NCI-H2196 (cell line): ENCODE measurements around the gene CLDN1.
"Not testable (repeated sequence)": the region's sequence is repeated elsewhere in the genome, so short reads cannot be mapped to it uniquely, and the experiment has no call there.

Source experiments
- DNase-seq: peaks from one replicate; lab custom pipeline; 2025; ENCODE audit not compliant: unreplicated experiment; lab: John Stamatoyannopoulos, UW

The CLDN1 gene

DNA sequence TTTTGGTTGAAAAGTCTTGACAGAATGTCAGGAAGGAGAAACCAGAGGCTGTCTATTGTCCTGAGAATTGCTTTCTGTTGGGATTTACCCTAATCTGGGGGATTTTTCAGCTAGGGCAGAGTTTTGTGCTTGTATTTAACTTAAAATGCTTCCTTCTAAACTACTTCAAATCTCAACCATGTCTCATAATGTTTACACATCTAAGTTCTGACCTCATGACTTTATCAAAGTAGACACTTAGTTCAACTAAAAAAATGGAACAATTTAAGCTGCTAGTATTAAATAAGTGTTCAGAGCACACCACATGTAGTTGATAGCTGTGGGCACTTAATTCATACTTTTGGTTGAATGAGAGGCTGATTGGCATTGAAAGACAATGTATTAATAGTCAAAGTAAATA lies 28.2 kb downstream of the CLDN1 start:
- DNase-seq = no peak

DNA sequence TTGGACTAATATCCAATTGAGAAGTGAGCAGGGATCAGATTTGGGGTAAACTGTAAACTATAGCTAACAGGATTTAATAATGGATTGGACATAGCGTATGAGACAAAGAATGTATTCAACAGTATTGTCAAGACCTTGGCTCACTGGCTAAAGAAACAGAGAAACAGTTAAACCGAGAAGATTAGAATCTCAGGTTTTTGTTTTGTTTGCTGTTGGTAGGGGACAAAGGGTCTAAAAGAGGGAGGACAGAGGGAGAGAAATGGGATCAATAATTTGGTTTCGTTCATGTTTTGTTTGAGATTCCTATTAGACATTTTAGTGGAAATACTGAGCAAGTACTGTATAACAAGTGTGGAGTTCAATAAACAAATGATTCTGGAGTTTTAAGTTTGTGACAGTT lies 28.6 kb downstream of the CLDN1 start:
- DNase-seq = no peak

DNA sequence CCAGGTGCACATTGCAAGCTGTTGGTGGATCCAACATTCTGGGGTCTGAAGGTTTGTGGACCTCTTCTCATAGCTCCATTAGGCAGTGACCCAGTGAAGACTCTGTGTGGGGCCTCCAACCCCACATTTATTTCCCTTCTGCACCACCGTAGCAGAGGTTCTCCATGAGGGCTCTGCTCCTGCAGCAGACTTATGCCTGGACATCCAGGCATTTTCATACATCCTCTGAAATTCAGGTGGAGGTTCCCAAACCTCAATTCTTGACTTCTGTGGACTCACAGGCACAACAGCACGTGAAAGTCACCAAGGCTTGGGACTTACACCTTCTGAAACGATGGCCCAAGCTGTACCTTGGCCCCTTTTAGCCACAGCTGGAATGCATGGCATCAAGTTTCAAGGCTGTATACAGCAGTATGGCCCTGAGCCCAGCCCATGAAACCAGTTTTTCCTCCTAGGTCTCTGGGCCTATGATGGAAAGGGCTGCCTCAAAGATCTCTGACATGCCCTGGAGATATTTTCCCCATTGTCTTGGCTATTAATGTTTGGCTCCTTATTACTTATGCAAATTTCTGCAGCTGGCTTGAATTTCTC lies 30.2 kb downstream of the CLDN1 start:
- no peak for DNase-seq

DNA sequence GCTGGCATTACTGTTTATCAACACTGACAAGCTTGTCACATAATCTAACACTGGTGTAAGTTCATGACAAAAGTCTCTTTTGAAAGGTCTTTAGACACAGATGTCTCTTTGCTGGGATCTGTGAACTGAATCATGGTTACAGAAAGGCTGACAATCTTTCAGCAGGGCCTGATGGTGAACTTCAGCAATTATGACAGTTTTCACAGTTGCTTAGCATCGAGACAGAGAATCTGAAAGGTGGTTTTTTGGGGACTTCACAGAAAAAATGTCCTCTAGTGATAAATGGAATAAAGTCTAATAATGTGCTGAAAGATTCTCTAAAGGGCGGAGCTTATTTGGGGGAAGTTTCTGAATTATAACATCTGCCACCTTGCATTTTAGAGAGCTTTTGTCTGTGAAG lies 32.3 kb downstream of the CLDN1 start:
- DNase-seq = no peak

DNA sequence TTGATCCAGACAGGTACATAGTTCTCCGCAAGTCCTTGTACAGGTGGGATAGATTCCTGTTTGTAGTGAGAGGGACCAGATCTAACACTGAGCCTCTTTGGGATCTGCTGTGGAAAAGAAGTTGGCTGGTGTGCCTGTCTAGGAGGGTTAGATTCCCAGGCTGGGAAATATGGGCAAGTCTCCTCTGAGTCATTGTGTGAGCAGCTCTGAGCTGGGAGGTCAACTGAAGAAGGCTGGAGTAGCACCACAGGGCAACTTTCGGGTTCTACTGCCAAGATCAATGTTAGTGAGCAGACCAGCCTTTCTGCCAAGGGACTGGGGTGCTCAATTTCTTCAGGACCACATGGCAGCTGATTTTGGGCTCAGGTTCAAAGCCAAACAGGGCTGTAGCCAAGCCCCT lies 33.4 kb downstream of the CLDN1 start:
- DNase-seq = no peak

DNA sequence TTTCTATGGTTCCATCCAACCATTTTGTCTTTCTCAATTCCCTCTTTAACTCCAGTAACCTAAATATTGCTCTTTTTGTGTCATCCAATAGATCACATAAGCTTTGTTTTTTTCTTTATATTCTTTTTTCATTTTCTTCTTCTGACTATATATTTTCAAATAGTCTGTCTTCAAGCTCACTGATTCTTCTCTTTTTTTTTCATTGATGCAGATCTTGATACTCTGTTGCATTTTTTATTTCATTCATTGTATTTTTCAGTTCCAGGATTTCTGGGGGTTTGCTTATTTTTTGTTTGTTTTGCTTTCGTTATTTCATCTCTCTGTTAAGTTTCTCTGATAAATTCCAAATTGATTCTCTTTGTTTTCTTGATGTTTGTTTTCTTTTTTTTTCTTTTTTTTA lies 36.2 kb downstream of the CLDN1 start:
- no peak for DNase-seq

DNA sequence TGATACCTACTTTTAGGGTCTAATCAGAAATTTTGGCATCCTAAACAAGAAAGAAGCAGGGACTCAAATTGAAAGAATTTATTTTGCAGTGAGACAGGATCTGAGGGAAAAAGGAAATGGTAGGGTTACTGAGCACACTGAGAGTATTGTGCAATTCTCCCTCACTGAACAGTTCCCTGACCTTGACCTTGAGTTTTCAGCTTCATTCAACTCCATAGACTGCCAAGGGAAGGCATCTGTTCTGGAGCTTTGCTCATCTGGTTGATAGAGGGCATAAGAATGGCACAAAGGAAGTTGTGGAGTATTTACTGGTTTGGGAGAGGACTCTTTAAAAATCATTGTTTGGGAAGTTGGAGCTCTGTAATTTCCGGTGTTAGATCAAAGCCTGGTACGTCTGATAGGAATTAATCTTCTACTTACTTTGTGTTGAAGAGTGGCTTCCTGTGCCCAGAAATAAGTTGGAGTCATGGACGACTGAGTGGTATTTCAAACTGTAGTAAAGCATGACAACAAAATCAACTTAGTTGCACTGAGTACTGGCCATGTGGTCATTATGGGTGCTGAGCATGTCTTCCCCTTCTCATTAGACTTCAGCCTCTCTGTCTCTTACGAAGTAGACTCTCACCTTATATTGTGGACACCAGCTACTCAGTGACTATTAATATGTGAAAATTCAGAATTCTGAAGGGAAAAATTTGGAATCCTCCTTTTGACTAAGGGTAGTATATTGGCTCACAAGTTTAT lies 40.8 kb downstream of the CLDN1 start:
- DNase-seq = no peak

DNA sequence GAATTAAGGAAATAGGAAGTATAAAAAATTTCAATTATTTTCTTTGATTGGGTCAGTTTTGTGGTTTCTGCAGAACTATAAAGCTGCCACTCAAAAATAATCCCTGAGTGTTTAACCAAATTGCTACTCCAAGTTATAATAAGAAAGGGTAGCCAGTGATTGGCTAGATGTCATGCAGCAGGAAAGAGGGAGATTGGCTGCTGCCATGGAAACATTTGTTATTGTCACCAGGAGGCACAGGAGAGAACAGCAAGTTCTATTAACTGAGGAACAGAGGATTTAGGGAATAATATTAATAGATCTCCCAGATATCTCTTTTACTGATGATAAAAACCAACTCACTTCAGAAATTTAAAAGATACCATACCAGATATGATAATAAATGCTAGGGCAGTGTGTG lies 42.6 kb downstream of the CLDN1 start:
- DNase-seq = no peak

DNA sequence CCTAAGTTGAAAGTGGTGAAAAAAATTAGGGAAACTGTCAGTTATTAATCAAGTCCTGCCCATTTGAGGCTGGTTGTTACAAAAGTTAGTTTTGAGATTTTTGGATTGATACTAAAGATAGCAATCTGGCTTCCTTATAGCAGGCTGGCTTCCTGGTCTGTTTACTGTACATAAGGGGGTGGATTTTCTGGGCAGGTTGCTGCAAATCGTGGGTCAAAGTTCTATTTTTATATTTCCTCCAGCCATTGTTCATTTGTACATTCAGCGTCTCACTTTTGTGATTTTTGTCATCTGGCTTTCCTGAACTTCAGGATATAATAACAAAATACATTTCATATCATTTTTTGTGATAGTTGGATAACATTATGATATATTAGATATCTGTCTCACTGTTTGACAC lies 49.5 kb downstream of the CLDN1 start:
- DNase-seq = no peak

DNA sequence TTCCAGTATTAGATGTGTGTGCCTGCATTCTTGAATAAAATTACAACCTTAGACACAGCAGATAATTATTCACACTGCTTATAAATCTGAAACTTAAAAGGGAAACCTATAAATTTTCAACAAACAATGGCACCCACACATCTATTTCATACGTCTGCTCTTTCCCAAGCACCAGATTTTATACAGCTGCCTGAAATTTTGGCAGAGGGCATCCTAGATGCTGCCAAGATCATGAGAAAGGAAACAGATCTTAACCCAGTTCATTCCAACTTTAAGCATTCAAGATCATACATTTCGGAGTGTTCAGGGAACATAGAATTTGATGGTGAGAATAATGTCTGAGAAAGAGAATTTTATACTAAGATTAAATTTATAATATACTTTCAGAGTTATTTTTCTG lies 53.1 kb downstream of the CLDN1 start:
- no peak for DNase-seq

DNA sequence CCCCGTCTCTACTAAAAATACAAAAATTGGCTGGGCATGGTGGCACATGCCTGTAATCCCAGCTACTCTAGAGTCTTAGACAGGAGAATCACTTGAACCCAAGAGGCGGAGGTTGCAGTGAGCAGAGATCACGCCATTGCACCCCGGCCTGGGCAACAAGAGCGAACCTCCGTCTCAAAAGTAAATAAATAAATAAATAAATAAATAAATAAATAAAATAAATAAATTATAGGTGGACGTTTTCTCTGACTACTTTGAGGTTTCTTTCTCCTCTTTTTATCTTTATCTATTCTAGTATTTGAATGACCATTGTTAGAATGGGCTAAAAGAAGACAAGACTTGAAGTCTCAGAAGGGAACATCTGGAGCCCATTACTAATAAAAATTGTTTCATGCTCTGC lies 54.8 kb downstream of the CLDN1 start:
- DNase-seq = not testable (repeated sequence)

DNA sequence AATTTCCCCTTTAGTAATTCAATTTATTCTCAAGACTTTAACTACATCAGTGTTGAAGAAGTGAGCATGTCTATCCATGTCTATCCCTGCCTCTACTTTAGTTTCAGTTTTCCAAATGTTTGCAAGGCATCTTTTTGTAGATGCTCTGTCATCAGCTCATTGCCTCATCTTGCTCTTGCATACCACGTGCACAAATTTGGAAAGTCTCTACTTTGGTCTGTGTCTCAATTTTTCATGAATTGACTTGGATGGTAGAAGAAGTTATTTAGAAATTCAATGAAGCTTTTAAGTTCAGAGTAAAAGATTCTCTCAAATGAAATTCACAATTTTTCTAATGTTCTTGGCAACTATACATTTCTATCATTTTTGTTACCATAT lies 55.3 kb downstream of the CLDN1 start:
- DNase-seq = no peak

DNA sequence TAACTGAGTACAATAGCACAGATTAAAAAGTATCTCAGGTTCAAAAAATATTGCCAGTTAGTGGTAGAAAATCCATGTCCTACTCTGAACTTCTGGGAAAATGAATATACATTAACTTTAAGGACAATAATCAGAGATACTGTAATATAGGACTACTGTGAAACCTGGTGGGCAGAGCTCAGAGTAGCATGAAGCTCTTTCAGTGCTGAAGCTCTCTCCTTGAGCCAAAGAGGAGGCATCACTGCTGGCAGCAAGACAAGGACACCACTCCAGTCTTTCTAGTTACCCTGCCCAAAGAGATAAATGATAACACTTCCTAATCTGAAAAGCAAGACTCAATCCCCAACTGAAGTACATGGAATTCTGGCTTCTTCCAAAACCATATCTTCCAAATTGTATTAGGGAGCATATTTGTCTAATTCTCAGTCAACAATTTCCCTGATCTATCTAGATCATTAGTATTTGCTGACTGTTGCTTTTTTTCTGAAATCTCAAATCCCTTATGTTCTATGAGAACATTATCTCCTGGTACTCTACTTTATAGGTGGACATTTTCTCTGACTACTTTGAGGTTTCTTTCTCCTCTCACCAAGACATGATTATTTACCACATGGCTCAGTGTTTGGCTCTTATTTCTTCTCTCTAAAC lies 55.9 kb downstream of the CLDN1 start:
- no peak for DNase-seq

DNA sequence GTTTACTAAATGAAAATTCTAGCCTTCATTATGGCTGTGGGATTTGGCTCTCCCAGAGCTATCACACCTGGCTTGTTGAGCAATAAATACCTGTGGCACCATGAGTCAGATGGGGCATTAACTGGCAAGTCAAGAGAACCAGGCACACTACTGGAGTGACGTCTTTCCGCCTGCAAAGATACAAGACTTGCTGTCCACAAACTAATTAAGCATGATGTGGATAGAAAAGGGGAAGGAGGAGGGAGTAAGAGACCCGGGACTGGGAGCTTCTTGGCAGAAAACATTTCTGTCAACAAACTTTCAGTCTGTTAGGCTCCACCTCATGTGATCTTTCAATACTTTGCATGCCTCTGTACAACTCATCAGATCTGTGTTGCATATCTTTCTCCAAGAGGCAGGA lies 56.5 kb downstream of the CLDN1 start:
- no peak for DNase-seq

DNA sequence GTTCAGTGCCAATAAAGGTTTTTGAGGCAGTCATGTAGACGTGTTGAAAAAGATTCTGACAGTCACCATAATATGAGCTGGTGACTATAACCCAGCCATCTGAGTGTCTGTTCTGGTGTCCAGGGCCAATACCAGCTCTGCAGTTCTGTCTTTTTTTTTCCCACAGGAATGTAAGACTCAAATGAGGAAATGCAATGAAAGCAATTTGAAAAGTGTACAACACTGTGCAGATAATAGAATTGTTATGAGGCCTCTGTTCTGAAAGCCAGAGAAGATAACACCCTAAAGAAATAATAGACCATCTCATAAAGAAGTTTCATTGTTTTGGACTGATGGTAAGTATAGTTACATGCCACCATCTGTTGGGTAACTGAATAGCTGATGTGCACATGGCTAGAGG lies 57.1 kb downstream of the CLDN1 start:
- no peak for DNase-seq

DNA sequence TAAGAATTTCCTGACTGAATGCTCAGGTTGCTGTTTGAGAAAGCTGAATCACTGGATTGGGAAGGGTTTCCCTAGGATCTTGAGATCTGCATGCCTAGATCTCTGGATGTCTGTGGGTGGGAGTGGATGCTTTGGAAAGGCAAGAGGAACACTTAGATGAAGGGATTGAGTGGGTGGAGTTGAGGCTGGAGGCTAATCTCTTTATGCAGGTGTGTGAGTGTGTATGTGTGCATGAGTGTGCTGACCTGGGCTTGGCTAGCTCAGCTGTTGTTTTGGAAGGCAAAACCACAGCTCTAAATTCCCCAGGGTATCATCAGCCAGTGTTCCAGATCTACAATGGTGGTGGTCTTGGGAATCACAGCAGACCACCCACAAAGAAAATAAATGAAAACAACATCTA lies 60.5 kb downstream of the CLDN1 start:
- DNase-seq = no peak

DNA sequence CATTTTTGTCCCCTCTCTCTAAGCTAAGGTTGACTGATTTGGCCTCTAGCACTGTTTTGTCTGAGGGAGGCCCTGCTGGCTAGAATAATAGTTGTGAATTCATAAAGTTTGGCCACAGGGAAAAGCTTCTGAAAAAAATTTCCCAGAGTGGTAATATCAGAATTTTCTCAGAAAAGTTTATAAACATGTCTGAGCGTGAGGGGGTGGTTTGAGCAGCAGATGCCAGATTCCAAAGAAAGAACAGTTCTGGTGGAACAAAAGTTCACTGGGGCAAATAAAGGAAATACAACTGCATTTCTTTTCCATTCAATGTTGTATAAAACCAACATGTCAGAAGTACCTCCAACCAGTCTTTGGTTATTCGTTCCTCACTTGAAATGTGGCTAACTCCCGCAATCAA lies 61.2 kb downstream of the CLDN1 start:
- no peak for DNase-seq

DNA sequence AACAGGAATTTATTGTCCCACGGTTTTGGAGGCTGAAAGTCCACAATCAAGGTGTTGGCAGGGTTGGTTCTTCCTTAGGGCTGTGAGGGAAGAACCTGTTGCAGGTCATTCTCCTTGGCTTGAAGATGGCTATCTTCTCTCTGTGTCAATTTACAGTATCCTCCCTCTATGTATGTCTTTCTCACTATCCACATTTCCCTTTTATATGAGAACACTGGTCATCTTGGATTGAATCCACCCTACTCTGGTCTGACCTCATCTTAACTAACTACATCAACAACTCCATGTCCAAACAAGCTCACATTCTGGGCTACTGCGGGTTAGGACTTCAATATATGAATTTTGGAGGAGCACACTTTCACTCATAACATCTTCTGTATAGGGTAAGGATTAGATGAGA lies 61.9 kb downstream of the CLDN1 start:
- no peak for DNase-seq

DNA sequence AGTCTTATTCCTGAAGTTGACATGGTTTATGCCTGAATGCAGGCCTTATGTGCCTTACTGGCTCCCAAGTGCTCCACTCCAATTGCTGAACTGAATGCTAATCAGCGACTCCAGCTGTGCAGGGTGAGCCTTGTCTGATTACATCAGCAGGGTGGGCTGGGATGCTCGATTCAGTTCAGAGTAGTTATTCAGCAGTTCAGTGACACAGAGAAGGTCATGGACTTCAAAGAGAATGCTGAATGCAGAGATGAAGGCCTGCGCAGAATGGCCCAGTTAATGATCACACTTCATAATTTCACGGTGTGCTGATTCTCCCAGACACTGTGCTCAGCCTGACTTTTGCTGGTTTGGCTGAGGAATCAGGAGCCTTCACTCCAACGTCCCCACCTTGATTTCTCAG lies 63.6 kb downstream of the CLDN1 start:
- DNase-seq = no peak
